ENCODE data around the gene CELA2A. TPM values are rescaled to one million over a fixed set of nuclear protein-coding genes. Genes with fewer than 3 reads are reported as not detected.

Gene CELA2A
- total and polyA plus RNA-seq, 2 donors (not counting 3 experiments of a cell fraction or from before 2014, with no cell fraction given): not detected

DNA sequence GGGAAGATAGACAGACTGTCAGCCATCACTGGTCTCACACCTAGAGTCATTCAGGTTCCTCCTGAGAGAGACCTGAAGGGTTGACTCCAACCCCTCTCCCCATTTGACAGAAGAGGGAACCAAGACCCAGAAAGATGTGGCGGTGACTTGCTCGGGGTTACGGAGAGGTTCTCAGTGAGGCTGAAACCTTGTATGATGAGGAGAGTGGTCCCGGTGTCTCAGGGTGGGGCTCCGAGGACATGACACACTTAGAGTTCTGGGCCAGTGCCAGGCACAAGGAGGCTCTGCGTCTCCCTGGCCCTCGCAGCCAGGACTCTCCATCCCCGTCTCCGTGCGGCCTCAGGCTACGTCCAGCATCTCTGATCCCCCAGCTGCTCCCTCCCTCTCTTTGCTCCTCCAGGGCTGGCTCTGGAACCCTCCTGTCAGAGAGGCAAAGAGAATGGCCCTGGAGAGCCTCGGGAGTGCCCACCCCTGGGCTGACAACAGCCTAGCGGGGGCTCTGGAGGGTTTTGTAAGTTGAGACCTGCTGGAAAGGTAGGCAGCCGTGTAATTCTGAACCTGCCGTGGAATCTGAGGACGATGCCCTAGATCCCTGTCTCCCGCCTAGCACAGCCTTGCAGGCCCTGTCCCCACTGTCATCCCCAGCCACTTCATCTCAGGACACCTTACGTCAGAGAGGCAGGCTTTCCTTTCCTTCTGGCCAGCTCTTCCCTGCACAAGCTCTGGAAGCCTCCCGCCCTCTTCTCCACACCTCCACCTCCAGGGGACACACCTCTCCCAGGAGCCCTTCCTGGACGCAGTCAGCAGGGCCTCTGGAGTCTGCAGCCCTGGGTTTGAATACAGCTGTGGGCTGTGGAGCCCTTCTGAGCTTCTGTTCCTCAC, 42.7 kb upstream of the CELA2A start:
- peaks cover 58% of the 10 kb centered on the region for H3K4me1 ChIP-seq (ENCODE audit: control insufficient read depth, extremely low read depth, insufficient read depth, low read length)
- no peaks in the 10 kb centered on the region for H3K9me3 ChIP-seq (replicated peaks; ENCODE audit: control insufficient read depth, insufficient read depth, low read length)
- intact Hi-C loops (cut with micrococcal nuclease): loop anchor here (10.0 kb wide), 1 partner anchor 409 kb away; no protein-coding TSS in a partner anchor
- POLR2A ChIA-PET: no interaction called here
- TF ChIP-seq EZH2 (IDR thresholded peaks at IDR 0.05; ENCODE audit: borderline replicate concordance, low read depth, low read length, severe bottlenecking) (no peak), POLR2AphosphoS5 (IDR thresholded peaks at IDR 0.05; ENCODE audit: insufficient read depth, low read depth, low read length) (no peak), FOS (IDR thresholded peaks at IDR 0.05; ENCODE audit: borderline replicate concordance, insufficient read depth, low read length) (no peak), POLR2A (IDR thresholded peaks at IDR 0.05; ENCODE audit: low read depth, low read length) (no peak), GATA2 (IDR thresholded peaks at IDR 0.05; ENCODE audit: insufficient read depth, insufficient read length, low read depth, low read length) (no peak), MYC (IDR thresholded peaks at IDR 0.05; ENCODE audit: low read depth, low read length) (no peak), JUN (IDR thresholded peaks at IDR 0.05; ENCODE audit: borderline replicate concordance, insufficient read depth, insufficient read length, low read depth) (no peak)
- TF ChIP-seq, protein P1, sequence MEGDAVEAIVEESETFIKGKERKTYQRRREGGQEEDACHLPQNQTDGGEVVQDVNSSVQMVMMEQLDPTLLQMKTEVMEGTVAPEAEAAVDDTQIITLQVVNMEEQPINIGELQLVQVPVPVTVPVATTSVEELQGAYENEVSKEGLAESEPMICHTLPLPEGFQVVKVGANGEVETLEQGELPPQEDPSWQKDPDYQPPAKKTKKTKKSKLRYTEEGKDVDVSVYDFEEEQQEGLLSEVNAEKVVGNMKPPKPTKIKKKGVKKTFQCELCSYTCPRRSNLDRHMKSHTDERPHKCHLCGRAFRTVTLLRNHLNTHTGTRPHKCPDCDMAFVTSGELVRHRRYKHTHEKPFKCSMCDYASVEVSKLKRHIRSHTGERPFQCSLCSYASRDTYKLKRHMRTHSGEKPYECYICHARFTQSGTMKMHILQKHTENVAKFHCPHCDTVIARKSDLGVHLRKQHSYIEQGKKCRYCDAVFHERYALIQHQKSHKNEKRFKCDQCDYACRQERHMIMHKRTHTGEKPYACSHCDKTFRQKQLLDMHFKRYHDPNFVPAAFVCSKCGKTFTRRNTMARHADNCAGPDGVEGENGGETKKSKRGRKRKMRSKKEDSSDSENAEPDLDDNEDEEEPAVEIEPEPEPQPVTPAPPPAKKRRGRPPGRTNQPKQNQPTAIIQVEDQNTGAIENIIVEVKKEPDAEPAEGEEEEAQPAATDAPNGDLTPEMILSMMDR (IDR thresholded peaks at IDR 0.05; ENCODE audit: extremely low read depth in 1 of 2, insufficient read depth in 1 of 2, low read depth in 1 of 2, low read length in 2 of 2): no peak
- TF ChIP-seq, protein P2, sequence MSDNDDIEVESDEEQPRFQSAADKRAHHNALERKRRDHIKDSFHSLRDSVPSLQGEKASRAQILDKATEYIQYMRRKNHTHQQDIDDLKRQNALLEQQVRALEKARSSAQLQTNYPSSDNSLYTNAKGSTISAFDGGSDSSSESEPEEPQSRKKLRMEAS (IDR thresholded peaks at IDR 0.05; ENCODE audit: insufficient read depth, insufficient read length): no peak
- no peaks in the 10 kb centered on the region for H3K27me3 ChIP-seq (ENCODE audit: control insufficient read depth in 2 of 2, insufficient read depth in 2 of 2, low read length in 2 of 2)
- CTCF ChIA-PET: interaction anchor here (1.2 to 3.5 kb wide), 2 partner anchors 17 to 85 kb away, joined by 4 to 15 read pairs; no protein-coding TSS in a partner anchor
- dilution Hi-C loops (cut with MboI; ENCODE audit: extremely low pct_ligation_motif_present, low sequenced_read_pairs): loop anchor here (10.0 kb wide), 1 partner anchor 89 kb away; no protein-coding TSS in a partner anchor
- H3K79me2 ChIP-seq (ENCODE audit: control insufficient read depth, insufficient read depth, low read length): peaks cover 70% of the 10 kb centered on the region
- H4K20me1 ChIP-seq (replicated peaks; ENCODE audit: control insufficient read depth, extremely low read depth, insufficient read depth, low read length): no peaks in the 10 kb centered on the region
- no TSS peak for BruUV-seq (replicated peaks)
- no peak overlapping the region for H2AFZ ChIP-seq (ENCODE audit: low read depth, low read length)
- no peak overlapping the region for H3K9ac ChIP-seq (replicated peaks; ENCODE audit: extremely low read depth, insufficient read depth, low read length)
- H3K27ac ChIP-seq (ENCODE audit: insufficient read depth, low read depth, low read length): peak overlapping the region; percentile 40
- no peak overlapping the region for H3K4me3 ChIP-seq (replicated peaks in 1 of 3; ENCODE audit: insufficient read depth in 1 of 3, low read depth in 1 of 3, low read length in 3 of 3)
- DNase-seq (ENCODE audit: low read depth, low spot score): no peak
- no peak for FAIRE-seq
- peak overlapping the region; percentile 69 for H3K4me2 ChIP-seq (ENCODE audit: insufficient read depth, low read length)
- no peaks in the 10 kb centered on the region for H3K9me1 ChIP-seq (replicated peaks; ENCODE audit: control insufficient read depth, extremely low read depth, insufficient read depth, low read length)
- H3K36me3 ChIP-seq (ENCODE audit: control insufficient read depth in 2 of 2, extremely low read depth in 1 of 2, insufficient read depth in 2 of 2, low read length in 2 of 2): peaks cover 0 to 4% of the 10 kb centered on the region in 2 experiments

Measured in endothelial cell of umbilical vein (primary cell).